Renal cortical epithelial cell (primary cell): ENCODE results near the gene PRRG4. TPM values are rescaled to one million over a fixed set of nuclear protein-coding genes. Genes with fewer than 3 reads are reported as not detected.

Experiments used
- total RNA-seq: library from RNA; depleted of rRNA; stranded (reverse); fragments of >200 nt; gene quantifications from 2 replicates; pipeline ENCODE4 v1.2.3, GENCODE V29; 2014

PRRG4 gene
- total RNA-seq, 1 donor from 2014 or later: 11.7 TPM

Other genes with a start within 250 kb of the PRRG4 start
- 668 and 975 TPM in 2 replicates for gene EIF3M, start 246.1 kb upstream of the PRRG4 start, total RNA-seq
- gene CCDC73, start 35.3 kb upstream of the PRRG4 start, total RNA-seq: 0.17 and 0.30 TPM in 2 replicates
- 17.7 and 43.9 TPM in 2 replicates for gene QSER1, start 62.9 kb downstream of the PRRG4 start, total RNA-seq
- 3.3 and 7.0 TPM in 2 replicates for gene DEPDC7, start 186.0 kb downstream of the PRRG4 start, total RNA-seq
- 18.4 and 33.4 TPM in 2 replicates for gene TCP11L1, start 209.6 kb downstream of the PRRG4 start, total RNA-seq